Mesenteric fat pad (tissue), 1 donor: ENCODE results near the gene AMPD3. TPM values are rescaled to one million over a fixed set of nuclear protein-coding genes. Genes with fewer than 3 reads are reported as not detected.

ENCODE experiments used
- DNase-seq: peaks from one replicate; pipeline ENCODE4 v3.0.0-alpha.2; 2020; ENCODE audit warnings: low spot score
- total RNA-seq: library from RNA; stranded (reverse); fragmentation: NEBNext Ultra II Directional; extraction: Animal tissue kit (Norgen Biotek cat#: 25700); gene quantifications from one replicate; pipeline ENCODE4 v1.2.1, GENCODE V29; 2021
- donor health status: DM: yes; HTN: yes; CAD: no.

The AMPD3 gene
- total RNA-seq, 1 donor from 2014 or later: 27.2 TPM

DNA sequence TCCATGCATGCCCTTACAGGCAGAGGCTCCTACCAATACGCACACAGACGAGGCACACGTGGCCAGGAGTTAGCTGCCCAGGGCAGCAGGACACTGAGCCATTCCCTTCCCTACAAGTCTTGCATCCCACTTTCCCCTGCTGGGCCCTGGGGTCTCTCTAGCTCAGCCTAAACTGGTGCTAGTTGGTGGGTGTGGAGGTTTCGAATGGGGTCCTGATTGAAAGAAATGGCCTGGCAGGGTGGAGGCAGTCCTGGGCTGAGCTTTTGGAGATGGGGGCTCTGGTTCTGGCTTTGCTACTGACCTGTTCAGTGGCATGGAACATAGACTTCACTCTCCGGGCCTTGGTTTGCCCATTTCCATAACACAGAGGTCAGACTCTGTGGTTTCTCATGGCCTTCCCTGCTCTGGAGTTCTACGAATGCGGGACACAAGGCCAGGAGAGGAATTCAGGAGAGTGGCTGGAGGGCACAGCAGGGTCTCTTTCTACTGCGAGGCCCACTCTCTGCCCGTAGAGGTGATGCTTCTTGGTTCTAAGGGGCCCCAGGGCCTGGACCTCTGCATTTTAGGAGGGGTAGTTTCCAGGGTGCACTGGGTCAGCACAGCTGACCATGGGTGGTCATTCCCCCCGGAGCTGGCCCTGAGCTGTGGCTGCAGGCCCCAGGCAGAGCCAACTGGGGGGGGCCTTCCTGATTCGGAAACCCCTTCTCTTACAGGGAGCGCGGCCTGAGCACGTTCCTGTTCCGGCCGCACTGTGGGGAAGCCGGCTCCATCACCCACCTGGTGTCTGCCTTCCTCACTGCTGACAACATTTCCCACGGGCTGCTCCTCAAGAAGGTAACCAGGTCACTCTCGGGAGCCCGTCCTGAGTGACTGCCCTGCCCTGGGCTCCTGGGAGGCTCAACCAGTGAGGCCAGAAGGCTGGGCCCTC, 46.0 kb downstream of the AMPD3 start:
- no peak for DNase-seq

DNA sequence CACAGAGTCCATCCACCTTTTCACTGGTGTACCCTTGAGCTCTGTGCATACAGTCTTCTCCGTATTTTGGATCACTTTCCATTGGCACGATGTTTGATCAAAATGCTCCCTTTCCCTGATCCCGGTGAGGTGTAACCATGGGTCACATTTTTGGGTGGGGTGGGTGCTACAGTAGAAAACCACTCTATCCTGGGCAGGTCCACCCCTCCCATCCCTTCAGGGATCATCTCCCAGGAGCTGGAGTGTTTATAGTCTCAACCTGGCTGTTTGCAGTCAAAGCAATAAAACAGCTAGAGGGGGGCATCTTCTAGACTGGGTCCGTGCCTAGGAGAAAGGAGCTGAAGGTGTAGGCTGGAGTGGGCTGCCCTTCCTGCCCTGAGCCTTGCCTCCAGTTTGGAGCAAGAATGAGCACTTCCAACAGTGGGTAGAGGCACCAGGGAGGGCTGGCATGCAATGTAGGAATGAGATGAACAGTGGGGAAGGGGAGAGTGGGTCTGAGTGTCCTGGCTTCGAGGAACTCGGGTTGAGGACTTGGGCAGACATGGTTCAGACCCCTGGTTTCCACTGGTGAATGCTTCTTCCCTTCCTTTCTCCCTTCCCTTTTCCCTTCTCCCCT, 47.1 kb downstream of the AMPD3 start:
- DNase-seq: no peak

DNA sequence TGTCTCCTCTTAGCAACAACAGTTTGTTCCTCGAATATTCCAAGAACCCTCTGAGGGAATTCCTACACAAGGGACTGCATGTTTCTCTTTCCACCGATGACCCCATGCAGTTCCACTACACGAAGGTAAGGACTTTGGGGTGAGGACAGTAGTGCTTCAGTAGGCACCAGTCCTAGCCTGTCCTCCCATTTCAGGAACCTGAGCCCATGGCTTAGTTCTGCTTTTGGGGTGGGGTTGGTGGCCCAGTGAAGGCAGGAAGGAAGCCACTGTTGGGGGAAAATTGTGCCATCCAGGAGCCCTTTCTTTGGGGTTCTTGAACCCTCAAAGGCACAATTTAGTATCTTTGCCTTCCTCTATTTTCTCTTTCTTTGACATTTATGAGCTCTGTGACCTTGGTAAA, 47.7 kb downstream of the AMPD3 start:
- no peak for DNase-seq

DNA sequence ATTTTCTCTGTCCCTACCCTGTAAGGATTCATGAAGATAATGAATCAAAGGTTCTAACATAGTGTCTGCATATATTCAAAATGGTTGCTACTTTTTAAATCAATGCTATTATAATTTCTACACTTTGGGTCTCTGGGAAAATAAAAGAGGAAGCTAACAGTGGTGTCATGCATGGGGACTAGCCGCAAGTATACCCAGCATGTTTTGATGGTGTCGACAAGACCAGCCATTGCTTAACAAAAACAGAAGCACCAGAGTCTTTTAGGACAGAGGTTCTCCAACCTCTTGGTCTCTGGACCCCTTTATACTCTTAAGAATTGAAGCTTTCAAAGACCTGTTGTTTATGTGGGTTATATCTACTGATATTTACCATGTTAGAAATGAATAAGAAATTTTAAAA, 48.2 kb downstream of the AMPD3 start:
- no peak for DNase-seq

DNA sequence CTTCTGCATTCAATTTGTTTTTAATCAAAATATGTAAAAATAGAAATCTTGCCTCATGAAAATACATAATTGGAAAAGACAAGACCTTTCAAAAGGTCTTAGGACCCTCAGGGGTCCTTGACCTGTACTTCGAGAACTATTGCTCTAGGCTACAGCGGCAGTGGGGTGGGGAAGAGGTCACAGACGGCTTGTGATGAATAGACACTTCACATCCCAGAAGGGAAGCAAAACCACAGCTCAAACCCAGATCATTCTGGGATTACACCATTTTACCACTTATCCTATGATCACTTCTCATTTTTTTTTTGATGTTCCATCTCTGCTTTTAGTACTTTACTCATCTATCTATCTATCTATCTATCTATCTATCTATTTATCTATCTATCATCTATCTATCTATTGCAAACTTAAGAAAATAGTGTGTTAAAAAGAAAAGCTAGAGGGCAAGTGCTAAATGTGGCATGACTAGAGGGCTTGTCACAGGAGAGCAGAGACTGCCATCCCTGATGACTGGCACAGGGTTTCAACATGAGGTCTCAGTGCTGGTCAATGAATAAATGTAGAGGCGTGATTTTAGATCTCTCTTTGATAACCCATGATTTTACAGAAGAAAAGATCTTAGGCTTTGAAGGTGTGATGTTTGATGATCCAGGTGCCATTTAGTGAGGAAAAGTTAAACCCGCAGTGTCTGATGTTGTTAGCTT, 48.9 kb downstream of the AMPD3 start:
- DNase-seq: no peak

DNA sequence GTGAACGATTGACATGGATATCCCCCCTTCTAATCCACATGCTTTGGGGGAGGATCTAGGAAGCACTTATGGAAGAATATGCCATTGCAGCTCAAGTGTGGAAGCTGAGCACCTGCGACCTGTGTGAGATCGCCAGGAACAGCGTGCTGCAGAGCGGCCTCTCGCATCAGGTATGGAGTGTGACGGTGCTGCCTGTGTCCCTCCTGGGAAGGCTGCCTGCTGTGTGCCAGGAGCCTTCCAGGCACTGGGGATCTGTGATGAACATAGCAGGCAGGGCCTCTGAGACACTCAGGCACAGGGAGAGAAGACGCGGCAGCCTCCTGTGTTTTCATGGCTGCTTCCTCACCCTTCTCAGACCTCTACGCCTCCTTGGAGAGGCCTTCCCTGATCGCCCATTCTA, 49.4 kb downstream of the AMPD3 start:
- no peak for DNase-seq

DNA sequence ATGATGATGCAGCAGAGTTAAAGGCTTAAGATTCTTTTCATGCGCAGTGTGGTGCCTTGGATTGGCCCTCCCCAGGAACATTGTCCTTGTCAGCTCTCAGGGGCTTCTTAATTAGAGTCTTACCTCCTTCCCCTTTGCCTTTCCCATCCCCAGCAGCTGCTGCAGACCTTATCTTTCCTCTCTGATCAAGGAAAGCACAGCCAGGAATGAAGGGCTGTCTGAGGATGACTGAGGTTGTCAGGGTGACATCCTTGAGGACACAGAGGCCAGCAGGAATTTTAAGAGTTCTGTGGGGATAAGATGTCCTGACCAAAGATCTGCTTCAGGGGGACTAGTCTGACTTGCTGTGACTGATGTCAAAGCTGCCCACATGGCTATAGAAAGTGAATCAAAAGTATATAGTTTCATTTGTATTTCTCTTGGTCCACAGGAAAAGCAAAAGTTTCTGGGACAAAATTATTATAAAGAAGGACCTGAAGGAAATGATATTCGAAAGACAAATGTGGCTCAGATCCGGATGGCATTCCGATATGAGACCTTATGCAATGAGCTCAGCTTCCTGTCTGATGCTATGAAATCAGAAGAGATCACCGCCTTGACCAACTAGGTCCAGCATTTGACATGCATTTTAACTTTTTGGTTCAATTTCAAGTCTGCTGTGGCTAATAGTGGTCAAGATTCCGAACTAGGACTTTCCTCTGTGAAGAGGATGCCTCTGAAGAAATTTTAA, 50.4 kb downstream of the AMPD3 start:
- DNase-seq: no peak

DNA sequence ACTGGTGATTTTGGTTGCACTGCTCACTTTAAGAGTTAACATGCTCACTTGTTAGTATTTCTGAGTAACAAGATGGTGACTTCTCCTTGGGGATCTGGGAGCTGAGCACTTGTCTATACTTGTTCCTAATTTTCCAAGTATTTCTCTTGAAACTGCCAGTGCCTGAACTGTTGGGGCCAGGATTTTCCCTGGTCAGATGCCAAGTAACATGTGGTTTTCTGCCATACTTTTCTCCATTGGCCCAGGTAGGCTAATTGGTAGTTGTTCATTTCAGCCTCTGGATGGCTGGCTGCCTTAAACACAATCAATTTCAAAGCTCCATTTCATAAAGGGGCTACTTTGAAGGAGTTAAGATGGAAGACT, 50.9 kb downstream of the AMPD3 start:
- DNase-seq: no peak

DNA sequence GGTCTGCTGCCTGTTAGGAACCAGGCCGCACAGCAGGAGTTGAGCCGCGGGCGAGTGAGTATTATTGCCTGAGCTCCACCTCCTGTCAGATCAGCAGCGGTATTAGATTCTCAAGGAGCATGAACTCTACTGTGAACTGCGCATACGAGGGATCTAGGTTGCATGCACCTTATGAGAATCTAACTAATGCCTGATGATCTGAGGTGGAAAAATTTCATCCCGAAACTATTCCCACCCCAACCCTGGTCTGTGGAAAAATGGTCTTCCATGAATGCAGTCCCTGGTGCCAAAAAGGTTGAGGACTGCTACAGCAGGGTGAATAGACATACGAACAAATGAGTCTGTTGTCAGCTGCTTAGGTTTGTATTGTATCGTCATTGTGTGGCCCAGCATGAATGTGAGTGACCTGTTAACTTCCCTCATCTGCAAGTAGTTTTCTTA, 56.1 kb downstream of the AMPD3 start:
- no peak for DNase-seq

DNA sequence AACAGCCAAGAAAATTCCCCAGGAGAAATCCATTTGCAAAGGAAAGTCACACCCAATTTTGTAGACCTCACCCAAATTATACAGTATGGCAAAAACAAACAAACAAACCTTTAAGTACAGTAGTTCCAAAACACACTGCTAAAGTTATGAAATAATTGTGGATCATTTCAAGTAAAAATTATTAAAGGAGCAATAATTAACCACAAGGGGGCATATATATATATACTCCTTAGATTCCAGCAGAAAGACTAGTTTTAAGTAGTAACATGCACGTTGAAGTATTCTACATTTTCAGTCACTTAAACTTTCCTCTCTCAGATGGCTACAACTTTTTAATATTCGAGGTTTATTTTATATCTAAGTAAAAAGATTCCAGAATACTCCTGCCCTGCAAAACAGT, 59.1 kb downstream of the AMPD3 start:
- DNase-seq: no peak

DNA sequence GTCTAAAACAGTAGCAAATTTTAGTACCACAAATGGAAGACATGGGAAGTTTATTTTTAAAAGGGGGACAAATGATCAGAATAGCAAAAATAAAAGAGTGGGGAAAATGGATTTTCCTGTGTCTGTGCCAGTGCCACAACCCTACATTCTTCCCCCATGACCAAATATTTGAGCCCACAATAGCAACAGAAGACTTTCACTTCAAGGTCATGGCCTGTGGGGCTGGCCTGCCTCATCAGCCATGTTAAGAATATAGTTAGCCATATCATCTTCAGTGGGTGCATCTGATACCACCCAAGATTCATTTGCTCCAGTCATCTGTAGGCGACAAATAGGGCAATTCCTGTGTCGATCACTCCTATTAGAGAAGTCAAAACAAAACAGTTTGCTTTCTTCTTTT, 59.6 kb downstream of the AMPD3 start:
- DNase-seq: no peak

DNA sequence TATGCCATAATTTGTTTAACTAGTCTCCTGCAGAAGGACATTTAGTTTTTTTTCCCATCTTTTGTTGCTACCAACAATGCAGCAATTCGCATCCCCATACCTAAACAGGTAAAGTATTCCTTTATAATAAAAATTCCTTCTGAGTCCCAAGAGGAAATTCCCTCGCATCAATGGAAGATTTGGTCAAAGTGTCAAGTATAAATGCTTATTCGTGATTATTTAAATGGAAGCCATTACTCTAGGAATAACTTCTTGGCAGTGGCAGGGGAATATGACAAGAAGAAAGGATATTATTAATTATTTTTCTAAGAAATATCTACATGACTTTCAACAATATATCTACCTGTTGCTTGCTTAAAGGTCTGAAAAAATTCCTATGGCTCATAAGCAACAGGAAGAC, 60.4 kb downstream of the AMPD3 start:
- DNase-seq: no peak

DNA sequence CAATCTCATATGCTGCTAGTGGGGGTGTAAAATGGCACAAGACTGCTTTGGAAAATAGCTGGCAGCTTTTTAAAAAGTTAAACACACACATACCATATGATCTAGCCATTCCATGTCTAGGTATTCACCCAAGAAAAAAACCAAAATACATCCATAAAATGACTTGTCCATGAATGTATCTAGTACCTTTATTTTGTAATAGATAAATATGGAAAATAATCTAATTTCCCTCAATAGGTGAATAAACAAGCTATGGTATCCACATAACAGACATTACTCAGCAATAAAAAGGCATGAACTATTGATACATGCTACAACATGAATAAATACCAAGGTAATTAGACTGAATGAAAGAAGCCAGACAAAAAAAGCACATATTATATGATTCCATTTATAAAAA, 63.1 kb downstream of the AMPD3 start:
- DNase-seq: no peak

DNA sequence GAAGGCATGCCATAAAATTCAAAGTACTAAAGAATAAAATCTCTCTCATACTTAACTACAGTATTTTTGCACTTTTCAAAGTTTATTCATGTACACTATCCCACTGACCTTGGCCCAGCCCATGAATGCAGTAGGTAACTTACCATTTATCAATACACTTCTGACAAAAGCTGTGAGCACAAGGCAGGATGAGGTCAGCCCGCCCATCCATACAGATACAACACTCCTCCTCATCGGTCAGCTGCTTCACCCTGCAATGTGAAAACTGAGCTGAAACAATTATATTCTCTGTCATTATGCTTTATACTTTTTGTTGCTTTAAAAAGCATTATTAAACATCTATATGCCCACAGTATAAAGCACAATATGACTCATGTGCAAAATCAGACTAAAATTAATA, 63.8 kb downstream of the AMPD3 start:
- no peak for DNase-seq

DNA sequence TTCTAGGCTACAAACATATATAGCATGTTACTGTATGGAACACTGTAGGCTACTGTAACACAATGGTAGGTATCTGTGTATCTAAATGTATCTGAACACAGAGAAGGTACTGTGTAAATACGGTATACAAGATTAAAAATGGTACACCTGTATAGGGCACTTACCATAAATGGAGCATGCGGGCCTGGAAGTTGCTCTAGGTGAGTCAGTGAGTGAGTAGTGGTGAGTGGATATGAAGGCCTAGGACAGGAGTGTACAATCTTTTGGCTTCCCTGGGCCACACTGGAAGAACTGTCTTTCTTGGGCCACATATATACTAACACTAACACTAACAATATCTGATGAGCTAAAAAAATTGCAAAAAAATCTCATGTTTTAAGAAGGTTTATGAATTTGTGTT, 64.6 kb downstream of the AMPD3 start:
- no peak for DNase-seq

DNA sequence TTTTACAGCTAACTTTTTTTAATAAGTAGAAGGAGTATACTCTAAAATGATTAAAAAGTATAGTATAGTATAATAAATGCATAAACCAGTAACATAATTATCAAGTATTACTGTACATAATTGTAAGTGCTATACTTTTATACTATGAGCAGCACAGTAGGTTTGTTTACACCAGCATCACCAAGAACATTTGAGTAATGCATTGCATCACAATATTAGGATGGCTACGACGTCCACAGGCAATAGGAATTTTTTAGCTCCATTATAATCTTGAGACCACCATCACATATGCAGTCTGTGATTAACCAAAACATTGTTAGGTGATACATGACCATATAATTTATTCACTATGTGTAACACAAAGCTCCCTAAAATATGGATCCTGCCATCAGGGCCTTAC, 65.5 kb downstream of the AMPD3 start:
- DNase-seq: no peak

DNA sequence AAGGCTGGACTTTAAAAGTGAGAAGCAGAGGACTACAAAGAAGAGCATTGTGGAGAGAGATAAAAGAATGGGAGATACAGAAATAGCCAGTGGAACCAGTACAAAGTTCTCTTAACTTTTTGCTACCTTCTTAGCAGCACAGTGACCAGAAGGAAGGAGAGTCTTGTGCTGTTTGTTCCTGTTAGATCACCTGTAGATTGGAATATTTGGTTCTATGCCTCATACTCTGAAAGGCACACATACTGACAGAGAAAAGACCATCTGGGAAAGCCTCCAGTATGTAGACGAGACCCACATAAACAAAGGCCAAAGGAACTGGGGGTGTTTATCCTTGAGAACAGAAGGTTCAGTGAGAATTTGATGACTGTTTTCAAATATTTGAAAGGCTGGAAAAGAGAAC, 67.2 kb downstream of the AMPD3 start:
- DNase-seq: no peak

DNA sequence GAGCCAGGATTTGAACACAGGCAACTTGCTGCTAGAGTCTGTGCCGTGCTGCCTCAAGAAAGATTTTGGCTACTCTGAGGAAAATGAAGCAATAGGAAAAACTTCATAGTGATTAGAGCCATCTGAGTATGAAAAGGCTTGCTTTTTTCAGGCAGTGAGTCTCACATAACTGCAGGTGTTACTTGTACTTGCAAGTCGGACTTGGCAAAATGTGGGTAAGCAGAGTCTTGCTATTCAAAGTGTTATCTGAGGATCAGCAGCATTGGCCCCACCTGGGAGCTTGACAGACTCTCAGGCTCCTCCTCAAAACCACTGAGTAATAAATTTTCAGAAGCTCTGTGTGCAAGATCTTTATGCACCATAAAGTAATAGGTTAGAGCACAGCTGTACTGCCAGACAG, 67.9 kb downstream of the AMPD3 start:
- no peak for DNase-seq

DNA sequence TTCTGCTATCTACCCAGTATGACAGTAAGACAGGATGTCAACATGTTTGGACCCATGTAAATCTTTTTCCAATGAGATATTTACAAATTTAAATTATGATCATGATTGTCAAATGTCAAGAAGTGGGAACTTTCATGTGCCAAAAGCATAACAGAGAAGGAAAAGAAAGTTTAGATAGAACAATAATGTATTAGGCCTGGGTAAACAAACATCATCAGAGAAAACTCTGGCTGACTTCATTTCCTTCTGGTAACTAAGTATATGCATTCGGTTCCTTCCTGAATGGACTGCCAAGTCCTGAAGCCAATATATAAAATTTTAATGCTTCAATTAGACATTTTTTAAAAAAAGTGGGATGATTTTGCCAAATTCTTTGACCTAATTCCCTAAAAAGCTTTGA, 69.4 kb downstream of the AMPD3 start:
- DNase-seq: no peak

DNA sequence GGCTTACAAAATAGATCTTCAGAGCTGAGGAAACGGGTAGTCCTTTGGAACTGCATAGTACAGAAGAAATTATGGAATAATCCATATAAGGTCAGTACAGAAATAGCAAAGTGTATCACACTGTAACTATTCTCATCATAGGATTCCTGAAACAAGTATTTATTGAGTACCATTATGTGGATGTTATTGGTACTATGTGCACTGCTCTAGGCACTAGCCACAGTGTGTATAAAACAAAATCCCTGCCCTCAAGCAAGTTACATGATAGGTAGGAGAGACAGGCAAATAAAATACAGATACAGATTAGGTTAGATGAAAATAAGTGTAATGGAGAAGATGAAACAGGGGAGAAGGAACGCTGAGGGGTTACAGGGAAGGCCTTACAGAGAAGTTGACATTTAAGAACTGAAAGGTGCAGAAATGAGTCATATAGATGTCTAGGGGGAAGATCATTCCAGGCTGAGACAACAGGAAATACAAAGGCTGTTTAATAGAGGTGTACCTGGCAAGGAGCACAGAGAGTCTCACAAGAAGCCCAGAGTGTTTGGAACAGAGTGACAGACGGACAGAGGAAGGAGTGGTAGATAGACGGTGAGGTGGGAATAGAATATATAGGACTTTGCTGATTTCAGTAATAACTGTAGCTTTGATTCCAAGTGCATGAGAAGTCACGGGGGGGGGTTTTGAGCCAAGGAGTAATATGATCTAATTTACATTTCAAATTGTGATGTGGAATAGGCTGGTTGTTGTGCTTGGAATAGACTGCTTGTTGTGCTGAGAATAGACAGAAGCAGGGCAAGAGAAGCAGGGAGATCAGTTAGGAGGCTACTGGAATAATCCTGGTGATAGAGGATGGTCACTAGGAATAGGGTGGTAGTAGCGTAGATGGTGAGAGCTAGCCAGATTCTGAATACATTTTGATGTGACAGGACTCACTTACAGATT, 72.2 kb downstream of the AMPD3 start:
- no peak for DNase-seq

DNA sequence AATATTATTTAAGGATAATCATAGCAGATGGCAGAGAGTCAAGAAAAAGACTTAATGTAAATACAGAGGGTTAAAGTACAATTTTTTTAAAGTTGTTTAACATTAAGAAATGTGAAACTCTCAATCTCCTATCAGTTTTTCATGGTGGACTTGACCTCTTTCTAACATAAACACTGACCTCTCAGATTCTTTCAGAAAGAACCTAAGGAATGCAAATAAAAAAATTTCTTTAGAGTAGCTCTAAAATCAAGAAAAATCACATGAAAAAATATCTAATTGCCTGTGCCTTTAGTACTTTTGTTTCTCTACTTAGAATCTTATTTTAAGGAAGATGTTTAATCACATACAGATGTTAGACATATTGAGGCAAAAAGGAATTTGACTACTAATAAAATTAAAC, 73.1 kb downstream of the AMPD3 start:
- no peak for DNase-seq
